IMR-90 (cell line): ENCODE data around the gene SRSF4. TPM values are rescaled to one million over a fixed set of nuclear protein-coding genes. Genes with fewer than 3 reads are reported as not detected.

Experiments
- ATAC-seq: fragments of 200-7000 bp; cut with Tn5 transposase; 2 replicates; pipeline ENCODE4 v1.9.1; 2020; ENCODE audit warnings: low read depth, mild to moderate bottlenecking, moderate library complexity
- BruUV-seq: library from RNA; stranded (reverse); fragments of 400-500 nt; replicated peaks from 2 replicates; lab custom pipeline; 2021; lab: Mats Ljungman, UMichigan
- CTCF ChIA-PET: fragments of 300-600 bp; formaldehyde crosslinking; extraction: SDS; loops from one replicate; lab custom pipeline; 2021; ENCODE audit warnings: antibody characterized with exemption; lab: Yijun Ruan, JAX
- POLR2A ChIA-PET: fragments of 300-600 bp; sonication (Branson Sonifier 250); formaldehyde crosslinking; loops from one replicate; lab custom pipeline; 2022; ENCODE audit warnings: antibody characterized with exemption; ENCODE audit not compliant: unreplicated experiment; lab: Charles Lee
- DNase-seq: peaks from one replicate; pipeline ENCODE4 v3.0.0; 2013
- H2AFZ ChIP-seq: replicated peaks from 2 replicates; pipeline ENCODE3; 2013; ENCODE audit warnings: low read length, mild to moderate bottlenecking; ENCODE audit not compliant: poor library complexity
- H2AK5ac ChIP-seq: 2 replicates; pipeline ENCODE4 v1.6.1; 2013; ENCODE audit warnings: low read depth, low read length, inconsistent platforms
- H2AK9ac ChIP-seq: replicated peaks from 2 replicates; pipeline ENCODE3; 2013; ENCODE audit warnings: mild to moderate bottlenecking, low read depth, low read length, moderate library complexity; ENCODE audit not compliant: poor library complexity
- H2BK120ac ChIP-seq: 2 replicates; pipeline ENCODE4 v1.6.1; 2013; ENCODE audit warnings: low read depth, low read length, inconsistent platforms
- H2BK15ac ChIP-seq: 3 replicates; pipeline ENCODE4 v1.6.1; 2013; ENCODE audit warnings: low read depth, low read length, inconsistent platforms
- H2BK20ac ChIP-seq: 2 replicates; pipeline ENCODE4 v1.6.1; 2013; ENCODE audit warnings: low read depth, mild to moderate bottlenecking, inconsistent platforms, low read length, moderate library complexity
- H2BK5ac ChIP-seq: 2 replicates; pipeline ENCODE4 v1.6.1; 2013; ENCODE audit warnings: mild to moderate bottlenecking, low read depth, low read length, inconsistent platforms; ENCODE audit not compliant: poor library complexity, severe bottlenecking
- H3K14ac ChIP-seq: replicated peaks from 2 replicates; pipeline ENCODE4 v1.6.1; 2013; ENCODE audit warnings: low read depth, low read length, inconsistent platforms
- H3K18ac ChIP-seq: 2 replicates; pipeline ENCODE4 v1.6.1; 2013; ENCODE audit warnings: low read depth, low read length, control low read depth
- H3K23ac ChIP-seq: 2 replicates; pipeline ENCODE4 v1.6.1; 2013; ENCODE audit warnings: low read depth, low read length, inconsistent platforms
- H3K27ac ChIP-seq: 2 replicates; pipeline ENCODE4 v1.5.1; 2013; ENCODE audit warnings: mild to moderate bottlenecking, control low read depth, low read length; ENCODE audit not compliant: insufficient read depth
- H3K27me3 ChIP-seq: 2 replicates; pipeline ENCODE4 v1.6.1; 2013; ENCODE audit warnings: low read length; ENCODE audit not compliant: control insufficient read depth, insufficient read depth
- H3K36me3 ChIP-seq: 2 replicates; pipeline ENCODE4 v1.6.1; 2013; ENCODE audit warnings: low read length, mixed read lengths; ENCODE audit not compliant: control insufficient read depth, insufficient read depth
- H3K4ac ChIP-seq: 2 replicates; pipeline ENCODE4 v1.6.1; 2013; ENCODE audit warnings: low read depth, low read length, inconsistent platforms
- H3K4me1 ChIP-seq: 2 replicates; pipeline ENCODE4 v1.6.1; 2013; ENCODE audit warnings: low read length, mixed read lengths; ENCODE audit not compliant: control insufficient read depth, insufficient read depth
- H3K4me2 ChIP-seq: 2 replicates; pipeline ENCODE4 v1.6.1; 2013; ENCODE audit warnings: low read depth, mild to moderate bottlenecking, control low read depth, low read length, moderate library complexity
- H3K4me3 ChIP-seq: 2 replicates; pipeline ENCODE4 v1.5.1; 2013; ENCODE audit warnings: low read depth, mild to moderate bottlenecking, control low read depth, low read length, moderate library complexity; ENCODE audit not compliant: insufficient read depth
- H3K56ac ChIP-seq: 2 replicates; pipeline ENCODE4 v1.6.1; 2013; ENCODE audit warnings: low read length, inconsistent platforms; ENCODE audit not compliant: insufficient read depth; ENCODE audit errors: extremely low read depth
- H3K79me1 ChIP-seq, 2 experiments: 2 replicates each; pipeline ENCODE4 v1.6.1; 2013; ENCODE audit warnings: low read length in 2 of 2, inconsistent platforms in 1 of 2, low read depth in 1 of 2
- H3K9ac ChIP-seq: 2 replicates; pipeline ENCODE4 v1.6.1; 2013; ENCODE audit warnings: low read depth, low read length, control low read depth
- H3K9me1 ChIP-seq: 2 replicates; pipeline ENCODE4 v1.6.1; 2013; ENCODE audit warnings: low read length, inconsistent platforms; ENCODE audit not compliant: insufficient read depth
- H3K9me3 ChIP-seq: 2 replicates; pipeline ENCODE4 v1.6.1; 2013; ENCODE audit warnings: low read length; ENCODE audit not compliant: control insufficient read depth, insufficient read depth
- H4K20me1 ChIP-seq: 2 replicates; pipeline ENCODE4 v1.6.1; 2013; ENCODE audit warnings: low read length, inconsistent platforms; ENCODE audit not compliant: insufficient read depth
- H4K5ac ChIP-seq: 2 replicates; pipeline ENCODE4 v1.6.1; 2013; ENCODE audit warnings: mild to moderate bottlenecking, low read depth, low read length, control low read depth
- H4K8ac ChIP-seq, 2 experiments: 2 replicates each; pipeline ENCODE4 v1.6.1; 2013; ENCODE audit warnings: low read depth in 2 of 2, low read length in 2 of 2, control low read depth in 1 of 2, inconsistent platforms in 1 of 2
- H4K91ac ChIP-seq: 2 replicates; pipeline ENCODE4 v1.6.1; 2013; ENCODE audit warnings: low read depth, low read length, inconsistent platforms; ENCODE audit not compliant: insufficient read depth
- MAFK ChIP-seq: IDR thresholded peaks from 2 replicates; pipeline ENCODE4 v1.6.1; 2012; ENCODE audit warnings: low read depth, low read length, improper control_type of control experiment
- MXI1 ChIP-seq: IDR thresholded peaks from 2 replicates; pipeline ENCODE4 v1.6.1; 2012; ENCODE audit warnings: low read depth, mild to moderate bottlenecking, low read length, moderate library complexity, borderline replicate concordance
- NFE2L2 ChIP-seq: fragments of 150-350 bp; IDR thresholded peaks from 2 replicates; pipeline ENCODE4 v1.6.1; 2016; ENCODE audit warnings: low read depth, mild to moderate bottlenecking, low read length
- RFX5 ChIP-seq: IDR thresholded peaks from 2 replicates; pipeline ENCODE4 v1.8.0; 2012; ENCODE audit warnings: low read depth, mild to moderate bottlenecking, low read length, moderate library complexity
- WGBS, 2 experiments: methylation state at CpG; one replicate each; pipeline versions ENCODE4 v1.1.5 to v1.1.7; 2013; ENCODE audit warnings: missing lambda C conversion rate in 2 of 2; ENCODE audit not compliant: insufficient read length in 1 of 2; ENCODE audit errors: extremely low coverage in 2 of 2; 5-methylcytosine and 5-hydroxymethylcytosine counted together
- dilution Hi-C: fragments of 300-500 bp; cut with HindIII; formaldehyde crosslinking; loops from one replicate; pipeline ENCODE4 v1.14.3; 2018; ENCODE audit warnings: low sequenced_read_pairs; ENCODE audit not compliant: unreplicated experiment
- in situ Hi-C: fragments of 300-500 bp; cut with MboI; formaldehyde crosslinking; loops from 3 replicates; pipeline ENCODE4 v1.14.3; 2019; ENCODE audit warnings: low sequenced_read_pairs, inconsistent platforms, mixed read lengths
- intact Hi-C: fragments of 100-400 bp; cut with micrococcal nuclease; formaldehyde crosslinking; loops from 2 replicates; pipeline ENCODE4 v1.10.0; 2022
- polyA plus RNA-seq, 3 experiments: library from polyadenylated mRNA; depleted of rRNA; stranded (reverse); fragments of >200 nt; gene quantifications; 2 replicates each; pipeline ENCODE4 v1.2.3, GENCODE V29; 2012; ENCODE audit warnings: low replicate concordance in 1 of 3
- total RNA-seq: library from RNA; depleted of rRNA; stranded (reverse); fragments of >200 nt; gene quantifications from 2 replicates; pipeline ENCODE4 v1.2.3, GENCODE V29; 2012

SRSF4 gene
- total and polyA plus RNA-seq, 2 of the 4 experiments (the other 2 are of a cell fraction): 20.8 to 48.5 TPM

DNA sequence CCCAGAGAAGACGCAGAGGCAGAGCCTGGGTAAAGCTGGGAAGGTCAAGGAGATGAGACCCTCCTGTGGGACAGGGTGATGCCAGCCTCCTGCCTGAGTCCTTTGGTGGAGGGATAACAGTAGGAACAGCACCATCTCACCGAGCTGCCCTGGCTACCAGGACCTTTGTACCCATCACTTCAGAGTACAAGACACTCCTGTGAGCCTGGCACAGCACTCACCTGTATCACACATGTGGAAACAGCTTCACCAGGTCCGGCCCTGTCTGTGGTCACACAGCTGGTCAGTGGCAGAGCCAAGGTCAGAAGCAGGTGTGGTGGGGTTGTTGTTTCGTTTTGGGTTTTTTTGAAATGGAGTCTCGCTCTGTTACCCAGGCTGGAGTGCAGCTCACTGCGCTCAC lies 53.0 kb downstream of the SRSF4 start:
- dilution Hi-C loops: no loop called here
- Histone ChIP-seq H2BK5ac (no peak overlapping the region), H4K5ac (no peak overlapping the region), H2BK20ac (no peak overlapping the region), H3K4me3 (no peak overlapping the region), H3K18ac (no peak overlapping the region), H2AFZ (no peak overlapping the region), H3K79me1 (no peaks in the 10 kb centered on the region), H4K8ac (no peak overlapping the region), H3K56ac (no peak overlapping the region), H3K23ac (no peak overlapping the region), H3K4ac (no peak overlapping the region), H4K20me1 (no peaks in the 10 kb centered on the region), H3K9ac (no peak overlapping the region), H2BK120ac (no peak overlapping the region), H4K91ac (no peak overlapping the region), H3K27ac (no peak overlapping the region), H3K9me1 (no peaks in the 10 kb centered on the region), H2AK9ac (no peak overlapping the region), H3K4me2 (no peak overlapping the region), H3K36me3 (no peaks in the 10 kb centered on the region), H3K27me3 (no peaks in the 10 kb centered on the region), H2BK15ac (no peak overlapping the region), H3K4me1 (peaks cover 5% of the 10 kb centered on the region; the same call in 1 of the 2 replicates), H3K14ac (no peak overlapping the region), H2AK5ac (no peak overlapping the region), H3K9me3 (no peaks in the 10 kb centered on the region)
- no peak for TF ChIP-seq MXI1
- no peak for TF ChIP-seq RFX5
- TF ChIP-seq MAFK: no peak
- no peak for TF ChIP-seq NFE2L2
- ATAC-seq (no peak), DNase-seq (no peak)
- ChIA-PET POLR2A (no interaction called here), CTCF (interaction anchor here (0.5 kb wide), 1 partner anchor 65 kb away, joined by 4 read pairs; no protein-coding TSS in a partner anchor)
- 100% methylated on average over 1 of the region's 6 CpGs; no CpG with 5 or more reads in 1 of the 2 experiments for WGBS, 2 experiments
- intact Hi-C loops: no loop called here
- no TSS peak for BruUV-seq
- in situ Hi-C loops: no loop called here
